ENCODE data around the gene GOSR2. TPM values are rescaled to one million over a fixed set of nuclear protein-coding genes. Genes with fewer than 3 reads are reported as not detected.

The GOSR2 gene
- total RNA-seq, 1 experiment from 2014 or later: 53.5 TPM

DNA sequence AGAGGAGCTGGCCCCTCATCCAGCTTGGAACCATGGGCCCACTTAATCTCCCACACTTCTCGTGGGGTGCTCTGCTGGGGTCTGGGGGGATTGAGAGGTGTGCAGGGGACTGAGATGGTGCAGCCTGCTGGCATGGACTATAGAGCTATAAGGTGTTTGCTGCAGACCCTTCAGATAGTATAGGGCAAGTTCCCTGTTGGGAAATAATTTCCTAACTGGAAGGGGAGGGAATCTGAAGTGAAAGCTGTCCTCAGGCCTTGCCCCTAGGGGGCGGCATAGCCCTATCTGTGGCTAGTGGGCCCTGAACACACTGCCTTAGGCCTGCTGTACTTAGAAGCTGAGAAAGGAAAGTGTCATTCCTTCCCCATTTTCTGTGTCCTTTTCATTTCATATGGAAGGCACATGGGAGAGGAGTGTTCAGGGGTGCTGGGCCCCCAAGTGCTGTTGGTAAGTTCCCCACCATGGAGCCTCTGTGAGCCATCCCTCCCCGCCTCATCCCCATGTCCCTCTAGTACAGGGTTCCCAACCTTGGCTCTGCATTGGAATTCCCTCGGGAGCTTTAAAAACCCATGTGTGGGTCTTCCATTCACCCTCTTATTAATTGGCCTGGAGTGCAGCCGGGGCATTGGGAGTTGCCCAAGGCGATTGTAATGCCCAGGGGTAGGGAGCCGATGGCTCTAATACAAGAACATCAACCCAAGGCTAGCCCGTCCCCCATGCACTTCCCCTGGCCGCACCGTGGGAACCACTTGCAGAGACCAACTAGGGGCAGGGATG is 19.7 kb downstream of the GOSR2 start:
- H3K79me1 ChIP-seq (ENCODE audit: insufficient read depth, low read depth, low read length, poor library complexity, severe bottlenecking): no peaks in the 10 kb centered on the region
- H3K9me3 ChIP-seq (ENCODE audit: control insufficient read depth, low read depth, low read length): no peaks in the 10 kb centered on the region
- no peak overlapping the region for H2BK20ac ChIP-seq (ENCODE audit: low read depth, low read length, poor library complexity, severe bottlenecking)
- H3K18ac ChIP-seq (ENCODE audit: insufficient read length, low read depth, low read length): no peak overlapping the region
- no peaks in the 10 kb centered on the region for H3K27me3 ChIP-seq (ENCODE audit: insufficient read depth, low read length)
- H3K4ac ChIP-seq (ENCODE audit: low read depth, low read length): no peak overlapping the region
- H4K8ac ChIP-seq (replicated peaks; ENCODE audit: insufficient read length, low read depth, low read length): no peak overlapping the region
- Mint-ChIP-seq H3K4me3 (no peak overlapping the region), H3K27ac (peak overlapping the region in 1 of 3 experiments; percentile 46; a peak in 2 of 7 replicates), H3K9me3 (no peaks in the 10 kb centered on the region), H3K27me3 (ENCODE audit: low read depth) (no peaks in the 10 kb centered on the region; the same call in 1 of the 2 replicates), H3K4me1 (peaks cover 34 to 42% of the 10 kb centered on the region in 2 experiments), H3K36me3 (ENCODE audit: insufficient read depth in 1 of 3, low read depth in 3 of 3) (peaks cover 7 to 37% (median 28%) of the 10 kb centered on the region in 3 experiments; a peak in 6 of 7 replicates)
- no peaks in the 10 kb centered on the region for H4K20me1 ChIP-seq (ENCODE audit: control insufficient read depth, insufficient read depth, insufficient read length)
- H4K91ac ChIP-seq (ENCODE audit: insufficient read length, low read depth, low read length): no peak overlapping the region
- H3K23me2 ChIP-seq (ENCODE audit: insufficient read length, low read depth, low read length, poor library complexity, severe bottlenecking): no peaks in the 10 kb centered on the region
- H3K23ac ChIP-seq (ENCODE audit: insufficient read length, low read depth, low read length): no peak overlapping the region
- H3T11ph ChIP-seq (ENCODE audit: low read length): no peak overlapping the region
- no peak overlapping the region for H2BK15ac ChIP-seq (ENCODE audit: low read depth, low read length)
- DNase-seq: peak; percentile 86
- H3K4me1 ChIP-seq (ENCODE audit: insufficient read depth, low read length): no peaks in the 10 kb centered on the region; the same call in 1 of the 2 replicates
- H3K79me2 ChIP-seq (ENCODE audit: insufficient read depth, low read length): no peaks in the 10 kb centered on the region
- no CpG with 5 or more reads among the region's 10 CpGs for WGBS (ENCODE audit: extremely low coverage, insufficient read length, low lambda C conversion rate)
- no peak overlapping the region for H2AK5ac ChIP-seq (ENCODE audit: insufficient read length, low read length)
- TF ChIP-seq CTCF (conservative IDR thresholded peaks at IDR 0.05): peak; percentile 97
- H3K27ac ChIP-seq (ENCODE audit: insufficient read length, low read depth, low read length): no peak overlapping the region
- no peak overlapping the region for H2BK5ac ChIP-seq (ENCODE audit: insufficient read length, low read length)
- no peak overlapping the region for H2BK120ac ChIP-seq (ENCODE audit: low read depth, low read length, poor library complexity, severe bottlenecking)
- no peak overlapping the region for H2BK12ac ChIP-seq (ENCODE audit: insufficient read length, low read depth, low read length)
- H4K5ac ChIP-seq (ENCODE audit: insufficient read length, low read depth, low read length): no peak overlapping the region
- H3K14ac ChIP-seq (ENCODE audit: insufficient read depth, low read length): no peak overlapping the region
- H3K4me2 ChIP-seq (ENCODE audit: insufficient read depth, insufficient read length, low read length): no peak overlapping the region
- H3K9ac ChIP-seq (ENCODE audit: extremely low read depth, insufficient read length, low read length): no peak overlapping the region
- H3K56ac ChIP-seq (ENCODE audit: insufficient read length, low read depth, low read length): no peak overlapping the region
- H2AFZ ChIP-seq (ENCODE audit: low read length): no peak overlapping the region

Measured in H9 (cell line).